Keratinocyte (primary cell): ENCODE data around the gene CDC42EP3.

Source experiments
- CTCF ChIP-seq, 3 experiments: IDR thresholded peaks in 1 of 3; conservative IDR thresholded peaks in 1 of 3; optimal IDR thresholded peaks in 1 of 3; 2 replicates in 2 of 3; 3 replicates in 1 of 3; pipeline versions ENCODE3 to v1.5.1; 2011; ENCODE audit warnings: low read length in 3 of 3, mild to moderate bottlenecking in 3 of 3, moderate library complexity in 2 of 3, control low read depth in 1 of 3, inconsistent platforms in 1 of 3; ENCODE audit not compliant: insufficient read depth in 2 of 3; ENCODE audit errors: extremely low read depth in 1 of 3
- EZH2 ChIP-seq: IDR thresholded peaks from one replicate; pipeline ENCODE4 v1.6.1; 2012; ENCODE audit warnings: inconsistent platforms, mild to moderate bottlenecking, low read length, moderate library complexity

- no peak for TF ChIP-seq CTCF (optimal IDR thresholded peaks at IDR 0.05 in 1 of 3, IDR thresholded peaks at IDR 0.05 in 1 of 3, conservative IDR thresholded peaks at IDR 0.05 in 1 of 3; ENCODE audit: extremely low read depth in 1 of 3, insufficient read depth in 2 of 3, low read length in 3 of 3)
- no peak for TF ChIP-seq EZH2
These were observed 36.0 kb upstream of the CDC42EP3 start for GRCh38 chr2:37707393-37707792.
